A549 treated with GW870086 at 1 μM for 4 hours (cell line): ENCODE results near the gene NPC1L1. TPM values are rescaled to one million over a fixed set of nuclear protein-coding genes. Genes with fewer than 3 reads are reported as not detected.

ENCODE experiments used
- total RNA-seq: library from RNA; stranded (reverse); fragments of 200-300 nt; extraction: Qiagen RNA extraction; gene quantifications from 5 replicates; pipeline ENCODE4 v1.2.3, GENCODE V29; 2022; ENCODE audit warnings: low read depth

Gene NPC1L1
- 0.03 to 0.11 TPM (median 0.06 TPM) in 5 replicates for total RNA-seq

GRCh38 chr7:44541028-44541869 is at the start of gene NPC1L1:
Gene NPC1L1, minus strand, starts transcription at chr7:44541330. Its CDS starts 71 bp downstream, at chr7:44541259.

GRCh38 chr7:44581879-44582603 is 40.9 kb upstream of the NPC1L1 start, which contains the start of gene TMED4:
Gene TMED4, minus strand, starts transcription at chr7:44582231. Its CDS starts 25 bp downstream, at chr7:44582206.

GRCh38 chr7:44573464-44574286 is 32.5 kb upstream of the NPC1L1 start, which contains the start of gene DDX56:
Gene DDX56, minus strand, starts transcription at chr7:44573908. Its CDS starts 13 bp downstream, at chr7:44573895.

GRCh38 chr7:44490351-44491200 is 50.6 kb downstream of the NPC1L1 start, which contains the start of gene NUDCD3:
Gene NUDCD3, minus strand, starts transcription at chr7:44490658. Its CDS starts 58 bp downstream, at chr7:44490600.

Other genes with a start within 250 kb of the NPC1L1 start
- gene CAMK2B, start 215.7 kb downstream of the NPC1L1 start, total RNA-seq, result 0.09 to 0.34 TPM (median 0.14 TPM) in 5 replicates
- gene NUDCD3, start 50.7 kb downstream of the NPC1L1 start, total RNA-seq, result 48.7 to 55.3 TPM (median 52.6 TPM) in 5 replicates
- gene DDX56, start 32.6 kb upstream of the NPC1L1 start, total RNA-seq, result 106 to 140 TPM (median 118 TPM) in 5 replicates
- 47.7 to 55.0 TPM (median 53.9 TPM) in 5 replicates for gene TMED4, start 40.9 kb upstream of the NPC1L1 start, total RNA-seq
- 25.7 to 31.2 TPM (median 29.0 TPM) in 5 replicates for gene OGDH, start 65.3 kb upstream of the NPC1L1 start, total RNA-seq
- gene ZMIZ2, start 207.5 kb upstream of the NPC1L1 start, total RNA-seq, result 24.8 to 32.9 TPM (median 31.7 TPM) in 5 replicates